8988T (cell line): ENCODE data around the gene TTC28.
"Not testable (repeated sequence)": the region's sequence is repeated elsewhere in the genome, so short reads cannot be mapped to it uniquely, and the experiment has no call there.

Experiments used
- DNase-seq: peaks from one replicate; pipeline ENCODE4 v3.0.0; 2011

TTC28 gene

GRCh38 chr22:28600546-28601143, 79.0 kb downstream of the TTC28 start:
- DNase-seq = no peak

- no peak for DNase-seq
These were observed 79.9 kb downstream of the TTC28 start for GRCh38 chr22:28599693-28600092.

DNA sequence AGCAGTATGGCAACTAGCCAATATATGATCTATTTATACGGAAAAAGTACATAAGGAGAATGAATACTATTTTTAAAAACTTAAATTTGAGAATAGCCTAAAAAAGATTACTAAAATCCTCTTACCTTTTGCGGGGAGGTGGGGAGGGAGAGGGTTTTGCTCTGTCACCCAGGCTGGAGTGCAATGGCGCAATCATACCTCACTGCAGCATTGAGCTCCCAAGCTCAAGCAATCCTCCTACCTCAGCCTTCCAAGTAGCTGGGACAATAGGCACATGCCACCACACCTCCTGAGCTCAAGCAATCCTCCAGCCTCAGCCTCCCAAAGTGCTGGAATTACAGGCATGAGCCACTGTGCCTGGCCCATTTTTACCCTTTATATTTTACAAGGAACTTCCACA, 82.0 kb downstream of the TTC28 start:
- DNase-seq = no peak

GRCh38 chr22:28594797-28595462, 84.7 kb downstream of the TTC28 start:
- DNase-seq = no peak

GRCh38 chr22:28594076-28594796, 85.4 kb downstream of the TTC28 start:
- no peak for DNase-seq

GRCh38 chr22:28593299-28593698, 86.3 kb downstream of the TTC28 start:
- DNase-seq = no peak

DNA sequence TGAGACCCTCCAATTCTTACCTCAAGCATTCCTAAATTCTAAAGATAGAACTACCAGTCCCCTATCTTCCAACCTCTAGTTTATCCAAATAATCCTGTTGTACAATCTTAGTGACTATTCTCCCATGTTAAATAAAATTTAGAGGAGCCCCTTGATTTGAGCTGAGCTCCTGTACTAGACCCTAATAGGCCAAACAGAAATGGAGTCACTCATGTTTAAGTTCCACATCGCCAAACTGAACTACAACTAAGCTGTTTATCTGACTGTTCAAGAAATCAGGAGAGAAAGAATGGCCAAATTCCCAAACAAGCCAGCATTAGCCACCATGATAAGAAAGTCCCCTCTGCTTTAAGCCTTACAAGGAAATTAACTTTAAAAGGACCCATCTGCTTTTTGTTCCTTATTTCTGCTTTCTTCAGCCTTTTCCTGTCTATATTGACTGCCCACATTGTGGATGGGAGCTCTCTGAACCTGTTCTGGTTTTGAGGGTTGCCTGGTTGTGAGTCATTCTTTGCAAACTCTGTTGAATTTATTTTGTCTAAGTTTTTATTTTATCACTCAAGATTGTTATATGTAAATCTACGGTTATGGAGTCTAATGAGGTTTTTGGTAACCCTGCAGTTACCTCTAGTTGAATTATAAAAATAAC, 90.4 kb downstream of the TTC28 start:
- no peak for DNase-seq

DNA sequence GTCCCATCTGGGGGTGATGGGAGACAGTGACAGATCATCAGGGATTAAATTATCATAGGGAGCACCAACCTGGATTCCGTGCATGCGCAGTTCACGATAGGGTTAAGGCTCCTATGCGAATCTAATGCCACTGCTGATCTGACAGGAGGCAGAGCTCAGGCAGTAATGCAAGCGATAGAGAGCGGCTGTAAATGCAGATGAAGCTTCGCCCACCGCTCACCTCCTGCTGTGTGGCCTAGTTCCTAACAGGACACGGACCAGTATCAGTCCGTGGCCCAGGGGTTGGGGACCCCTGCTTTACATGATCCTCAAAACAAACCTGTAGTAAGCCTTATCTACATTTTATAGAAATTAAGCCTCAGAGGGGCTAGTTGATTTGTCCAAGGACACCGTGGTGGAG, 94.3 kb downstream of the TTC28 start:
- no peak for DNase-seq

DNA sequence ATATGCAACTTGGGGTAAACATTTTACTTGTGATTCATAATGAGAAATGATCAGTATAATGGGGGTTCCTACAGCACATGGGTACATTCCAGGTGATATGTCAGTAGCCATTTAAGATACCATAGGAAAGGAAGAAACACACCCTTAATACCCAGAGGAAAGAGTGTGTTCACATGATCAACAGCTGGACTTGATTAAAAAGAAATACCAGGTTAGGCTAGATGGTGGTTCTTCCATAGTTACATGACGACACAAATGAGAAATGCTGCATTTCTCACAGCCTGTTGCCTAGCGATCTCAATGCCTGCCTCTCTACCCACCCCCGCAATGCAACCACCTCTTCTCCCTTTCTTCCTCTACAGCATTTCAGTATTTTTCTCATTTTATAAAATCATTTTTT, 96.8 kb downstream of the TTC28 start:
- no peak for DNase-seq

DNA sequence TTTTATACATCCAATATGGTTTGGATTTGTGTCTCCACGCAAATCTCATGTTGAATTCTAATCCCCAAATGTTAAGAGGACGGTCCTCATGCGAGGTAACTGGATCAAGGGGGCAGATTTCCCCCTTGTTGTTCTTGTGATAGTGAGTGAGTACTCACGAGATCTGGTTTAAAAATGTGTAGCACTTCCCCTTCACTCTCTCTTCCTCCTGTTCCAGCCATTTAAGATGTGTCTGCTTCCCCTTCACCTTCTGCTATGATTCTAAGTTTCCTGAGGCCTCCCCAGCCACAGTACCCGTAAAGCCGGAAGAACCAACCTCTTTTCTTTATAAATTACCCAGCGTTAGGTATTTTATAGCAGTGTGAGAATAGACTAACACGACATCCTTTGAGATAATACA, 98.6 kb downstream of the TTC28 start:
- no peak for DNase-seq

DNA sequence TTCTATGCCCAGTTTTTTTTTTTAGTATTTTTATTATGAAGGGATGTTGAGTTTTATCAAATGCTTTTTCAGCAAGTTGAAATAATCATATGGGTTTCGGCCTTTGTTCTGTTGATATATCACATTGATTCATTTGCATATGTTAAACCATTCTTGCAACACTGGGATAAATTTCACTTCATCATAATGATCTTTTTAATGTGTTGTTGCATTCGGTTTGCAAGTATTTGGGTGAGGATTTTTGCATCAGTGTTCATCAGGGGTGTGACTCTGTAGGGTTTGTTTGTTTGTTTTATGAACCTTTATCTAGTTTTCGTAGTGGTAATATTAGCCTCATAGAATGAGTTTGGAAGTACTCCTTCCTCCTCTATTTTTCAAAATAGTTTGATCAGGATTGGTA, 103.5 kb downstream of the TTC28 start:
- DNase-seq = no peak

- DNase-seq = no peak
These were observed 105.4 kb downstream of the TTC28 start for GRCh38 chr22:28574159-28574788.

DNA sequence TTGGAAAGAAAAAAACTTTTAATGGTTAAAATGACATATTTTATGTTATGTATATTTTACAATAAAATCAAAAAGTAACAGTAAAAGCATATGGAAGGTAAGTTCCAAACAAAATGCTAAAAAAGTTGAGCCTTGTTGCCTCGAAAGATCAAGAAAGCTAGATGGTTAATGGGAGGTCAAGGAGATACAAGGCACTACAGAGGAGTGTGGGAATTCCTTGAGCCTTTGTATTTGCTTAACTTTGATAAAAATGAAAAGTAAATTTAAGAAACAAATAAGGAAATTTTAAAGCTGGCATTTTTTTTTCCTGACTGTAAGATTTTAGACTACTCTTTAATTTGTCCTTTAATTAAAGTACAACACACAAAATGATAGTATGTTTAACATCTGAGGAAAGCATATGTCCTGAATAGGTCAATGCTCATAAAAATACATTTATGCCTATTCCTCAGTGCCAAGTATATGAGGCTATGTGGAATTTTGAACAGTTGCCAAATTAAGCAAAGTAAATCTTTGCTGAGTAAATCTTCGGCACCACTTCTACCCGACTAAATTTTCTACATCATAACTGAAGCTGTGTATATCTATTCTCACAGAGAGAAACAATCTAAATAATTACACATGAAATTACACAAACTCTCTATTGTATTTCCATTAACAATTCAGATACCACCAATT, 108.8 kb downstream of the TTC28 start:
- no peak for DNase-seq

- not testable (repeated sequence) for DNase-seq
These were observed 110.7 kb downstream of the TTC28 start for GRCh38 chr22:28568974-28569373.

DNA sequence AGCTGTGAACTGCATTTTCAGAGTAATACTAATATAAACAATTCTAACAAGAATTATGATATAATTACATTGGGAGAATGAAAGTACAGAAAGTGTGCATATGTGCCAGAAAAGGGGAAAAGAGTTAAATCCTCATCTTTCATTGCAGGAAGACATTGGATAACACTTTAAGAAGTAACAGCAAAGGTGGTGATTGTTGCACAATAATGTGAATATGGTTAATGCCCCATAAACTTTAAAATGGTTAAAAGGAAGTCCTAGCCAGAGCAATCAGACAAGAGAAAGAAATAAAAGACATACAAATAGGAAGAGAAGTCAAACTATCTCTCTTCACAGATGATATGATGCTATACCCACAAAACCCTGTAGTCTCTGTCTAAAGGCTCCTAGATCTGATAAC, 111.5 kb downstream of the TTC28 start:
- DNase-seq = no peak

- not testable (repeated sequence) for DNase-seq
These were observed 112.6 kb downstream of the TTC28 start for GRCh38 chr22:28566920-28567499.

DNA sequence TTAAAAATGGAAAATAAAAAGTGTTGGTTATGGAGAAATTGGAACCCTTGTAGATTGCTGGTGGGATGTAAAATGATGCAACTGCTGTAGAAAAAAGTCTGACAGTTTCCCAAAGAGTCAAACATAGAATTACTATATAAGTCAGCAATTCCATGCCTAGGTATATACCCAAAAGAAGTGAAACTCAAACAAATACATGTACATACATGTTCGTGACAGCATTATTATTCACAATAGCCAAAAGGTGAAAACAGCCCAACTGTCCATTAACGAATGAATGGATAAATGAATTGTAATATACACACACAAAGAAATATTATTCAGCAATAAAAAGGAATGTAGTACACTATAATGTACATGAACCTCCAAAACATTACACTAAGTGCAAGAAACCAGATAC, 116.0 kb downstream of the TTC28 start:
- no peak for DNase-seq

DNA sequence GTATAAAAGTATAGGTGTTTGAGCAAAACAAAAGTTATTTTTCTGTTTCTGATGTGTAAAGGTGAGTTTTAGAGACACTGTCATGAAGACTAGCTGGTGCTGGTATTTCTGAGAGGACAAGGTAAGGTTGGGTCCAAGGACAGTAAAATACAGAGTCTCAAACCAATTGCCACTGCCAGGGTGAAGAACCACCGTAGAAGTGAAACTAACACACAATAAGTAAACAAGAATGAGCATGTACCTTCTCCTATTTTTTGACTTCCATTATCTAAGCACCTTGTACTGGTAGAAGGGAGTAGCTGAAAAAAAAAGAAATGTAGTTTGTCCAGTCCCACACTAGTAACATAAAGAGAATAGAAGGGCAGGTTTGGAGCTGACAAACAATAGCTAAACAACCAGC, 117.3 kb downstream of the TTC28 start:
- no peak for DNase-seq

DNA sequence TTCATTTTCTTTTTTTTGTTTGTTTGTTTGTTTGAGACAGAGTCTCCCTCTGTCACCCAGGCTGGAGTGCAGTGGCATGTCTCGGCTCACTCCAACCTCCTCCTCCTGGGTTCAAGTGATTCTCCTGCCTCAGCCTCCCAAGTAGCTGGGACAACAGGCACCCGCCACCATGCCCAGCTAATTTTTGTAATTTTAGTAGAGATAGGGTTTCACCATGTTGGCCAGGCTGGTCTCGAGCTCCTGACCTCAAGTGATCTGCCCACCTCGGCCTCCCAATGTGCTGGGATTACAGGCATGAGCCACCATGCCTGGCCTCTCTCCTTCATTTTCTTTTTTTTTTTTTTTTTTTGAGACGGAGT, 118.9 kb downstream of the TTC28 start:
- DNase-seq = not testable (repeated sequence)

- DNase-seq = no peak
These were observed 119.4 kb downstream of the TTC28 start for GRCh38 chr22:28560046-28560742.

- no peak for DNase-seq
These were observed 122.5 kb downstream of the TTC28 start for GRCh38 chr22:28557184-28557583.
